Neuronal stem cell (in vitro differentiated cells): Measurements from ENCODE around the gene PARD3B.

Experiments used
- DNase-seq: peaks from one replicate; pipeline ENCODE4 v3.0.0-alpha.2; 2013; ENCODE audit warnings: low spot score
- H2AFZ ChIP-seq: one replicate; pipeline ENCODE4 v1.6.1; 2013; ENCODE audit warnings: mild to moderate bottlenecking, low read length, inconsistent platforms
- H2AK5ac ChIP-seq: 2 replicates; pipeline ENCODE4 v1.6.1; 2013; ENCODE audit warnings: low read depth, mild to moderate bottlenecking, inconsistent platforms, low read length, moderate library complexity, mixed read lengths
- H2BK120ac ChIP-seq: 2 replicates; pipeline ENCODE4 v1.6.1; 2013; ENCODE audit warnings: low read depth, mild to moderate bottlenecking, inconsistent platforms, low read length, moderate library complexity, mixed read lengths
- H2BK12ac ChIP-seq: one replicate; pipeline ENCODE4 v1.6.1; 2013; ENCODE audit warnings: low read length, inconsistent platforms
- H2BK15ac ChIP-seq: 2 replicates; pipeline ENCODE4 v1.6.1; 2013; ENCODE audit warnings: mild to moderate bottlenecking, low read length, inconsistent platforms, mixed read lengths
- H2BK5ac ChIP-seq: one replicate; pipeline ENCODE4 v1.6.1; 2013; ENCODE audit warnings: inconsistent platforms, mild to moderate bottlenecking, low read length, moderate library complexity
- H3K14ac ChIP-seq: one replicate; pipeline ENCODE4 v1.6.1; 2013; ENCODE audit warnings: low read length, inconsistent platforms
- H3K18ac ChIP-seq: 2 replicates; pipeline ENCODE4 v1.6.1; 2013; ENCODE audit warnings: low read length, inconsistent platforms
- H3K23ac ChIP-seq: 2 replicates; pipeline ENCODE4 v1.6.1; 2013; ENCODE audit warnings: low read depth, mild to moderate bottlenecking, mixed read lengths, low read length, inconsistent platforms; ENCODE audit not compliant: poor library complexity
- H3K27ac ChIP-seq: replicated peaks from 3 replicates; pipeline ENCODE4 v1.5.1; 2013; ENCODE audit warnings: low read length, inconsistent platforms
- H3K27me3 ChIP-seq, 3 experiments: 2 replicates each; pipeline ENCODE4 v1.6.1; 2013; ENCODE audit warnings: low read length in 3 of 3, mild to moderate bottlenecking in 2 of 3, inconsistent platforms in 1 of 3, low read depth in 1 of 3, mixed read lengths in 1 of 3, moderate library complexity in 1 of 3; ENCODE audit not compliant: control insufficient read depth in 3 of 3, insufficient read depth in 3 of 3
- H3K36me3 ChIP-seq, 2 donors: replicated peaks in 1 of 2; 2 replicates each; pipeline ENCODE4 v1.6.1; 2013; ENCODE audit warnings: low read length in 2 of 2; ENCODE audit not compliant: control insufficient read depth in 2 of 2, insufficient read depth in 2 of 2
- H3K4ac ChIP-seq: 2 replicates; pipeline ENCODE4 v1.6.1; 2013; ENCODE audit warnings: inconsistent platforms, mild to moderate bottlenecking, low read length, moderate library complexity
- H3K4me1 ChIP-seq, 2 donors: 1 replicate in 1 of 2; 2 replicates in 1 of 2; pipeline ENCODE4 v1.6.1; 2013; ENCODE audit warnings: low read length in 2 of 2, low read depth in 1 of 2; ENCODE audit not compliant: control insufficient read depth in 2 of 2, insufficient read depth in 1 of 2
- H3K4me2 ChIP-seq: one replicate; pipeline ENCODE4 v1.6.1; 2013; ENCODE audit warnings: mild to moderate bottlenecking, low read length, inconsistent platforms; ENCODE audit not compliant: insufficient read depth, poor library complexity, severe bottlenecking
- H3K4me3 ChIP-seq, 2 donors: 2 replicates each; pipeline ENCODE4 v1.5.1; 2013; ENCODE audit warnings: low read length in 2 of 2, mild to moderate bottlenecking in 2 of 2, inconsistent platforms in 1 of 2, moderate library complexity in 1 of 2
- H3K79me1 ChIP-seq: one replicate; pipeline ENCODE4 v1.6.1; 2013; ENCODE audit warnings: low read depth, mild to moderate bottlenecking, inconsistent platforms, low read length, moderate library complexity
- H3K9ac ChIP-seq: one replicate; pipeline ENCODE4 v1.6.1; 2013; ENCODE audit warnings: mild to moderate bottlenecking, low read depth, low read length, inconsistent platforms; ENCODE audit not compliant: poor library complexity
- H3K9me3 ChIP-seq, 2 donors: replicated peaks in 1 of 2; 2 replicates each; pipeline versions ENCODE3 to v1.6.1; 2013; ENCODE audit warnings: low read length in 2 of 2, mild to moderate bottlenecking in 2 of 2, inconsistent platforms in 1 of 2, low read depth in 1 of 2, mixed read lengths in 1 of 2, moderate library complexity in 1 of 2; ENCODE audit not compliant: control insufficient read depth in 2 of 2, insufficient read depth in 1 of 2
- H4K8ac ChIP-seq: one replicate; pipeline ENCODE4 v1.6.1; 2013; ENCODE audit warnings: low read depth, mild to moderate bottlenecking, inconsistent platforms, low read length, moderate library complexity
- H4K91ac ChIP-seq: one replicate; pipeline ENCODE4 v1.6.1; 2013; ENCODE audit warnings: low read length, low read depth, mild to moderate bottlenecking, inconsistent platforms; ENCODE audit not compliant: poor library complexity
- WGBS, 2 donors: extraction: QIAGEN DNeasy Blood & Tissue Kit; methylation state at CpG; one replicate each; pipeline ENCODE4 v1.1.7; 2013; ENCODE audit warnings: missing lambda C conversion rate in 2 of 2, mixed read lengths in 1 of 2; ENCODE audit not compliant: insufficient read length in 2 of 2, insufficient replicate concordance in 1 of 2; ENCODE audit errors: extremely low coverage in 2 of 2; 5-methylcytosine and 5-hydroxymethylcytosine counted together

PARD3B gene

GRCh38 chr2:205585449-205586383, 1040.4 kb downstream of the PARD3B start:
- no peak overlapping the region for H2BK5ac ChIP-seq
- no peak overlapping the region for H3K18ac ChIP-seq
- H3K4ac ChIP-seq: no peak overlapping the region
- no peak overlapping the region for H3K23ac ChIP-seq
- no peak overlapping the region for H3K14ac ChIP-seq
- H4K91ac ChIP-seq: no peak overlapping the region
- no peaks in the 10 kb centered on the region for H3K79me1 ChIP-seq
- no peak overlapping the region for H3K27ac ChIP-seq
- no peaks in the 10 kb centered on the region for H3K4me1 ChIP-seq
- no peak overlapping the region for H2AK5ac ChIP-seq
- no peak for DNase-seq
- H3K36me3 ChIP-seq: no peaks in the 10 kb centered on the region
- H3K9me3 ChIP-seq: no peaks in the 10 kb centered on the region
- H3K9ac ChIP-seq: no peak overlapping the region
- no peak overlapping the region for H3K4me2 ChIP-seq
- no CpG with 5 or more reads among the region's 10 CpGs for WGBS, 2 donors
- H2BK12ac ChIP-seq: no peak overlapping the region
- no peak overlapping the region for H2BK15ac ChIP-seq
- no peak overlapping the region for H3K4me3 ChIP-seq
- no peaks in the 10 kb centered on the region for H3K27me3 ChIP-seq
- H2BK120ac ChIP-seq: no peak overlapping the region
- H4K8ac ChIP-seq: no peak overlapping the region
- no peak overlapping the region for H2AFZ ChIP-seq

DNA sequence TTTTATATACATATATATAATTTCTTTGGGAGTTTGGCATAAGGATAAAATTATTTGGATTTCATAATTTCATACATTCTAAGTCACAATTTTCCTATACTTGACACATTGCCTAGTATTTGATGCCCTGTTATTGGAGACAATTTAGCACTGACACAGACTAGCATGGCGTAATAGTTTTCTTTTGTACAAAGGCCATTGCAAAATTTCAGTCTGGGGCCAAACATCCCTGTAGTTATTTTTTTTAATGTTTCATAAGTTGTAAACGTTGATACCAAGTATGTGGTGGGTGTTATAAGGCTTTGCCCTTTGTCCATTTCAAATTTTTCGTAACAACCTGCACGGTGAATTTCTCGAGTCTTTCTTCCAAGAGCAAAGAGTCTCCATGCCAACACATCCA, 1041.4 kb downstream of the PARD3B start:
- H3K27ac ChIP-seq: no peak overlapping the region
- no CpG with 5 or more reads among the region's 5 CpGs for WGBS, 2 donors
- no peak overlapping the region for H3K23ac ChIP-seq
- H3K18ac ChIP-seq: no peak overlapping the region
- H2AFZ ChIP-seq: no peak overlapping the region
- no peak overlapping the region for H3K9ac ChIP-seq
- no peaks in the 10 kb centered on the region for H3K9me3 ChIP-seq
- no peaks in the 10 kb centered on the region for H3K36me3 ChIP-seq
- no peak overlapping the region for H4K8ac ChIP-seq
- no peak overlapping the region for H4K91ac ChIP-seq
- no peaks in the 10 kb centered on the region for H3K4me1 ChIP-seq
- no peak overlapping the region for H2BK12ac ChIP-seq
- no peaks in the 10 kb centered on the region for H3K27me3 ChIP-seq
- no peaks in the 10 kb centered on the region for H3K79me1 ChIP-seq
- H2BK15ac ChIP-seq: no peak overlapping the region
- H2BK120ac ChIP-seq: no peak overlapping the region
- H3K4me2 ChIP-seq: no peak overlapping the region
- DNase-seq: no peak
- H3K4ac ChIP-seq: no peak overlapping the region
- no peak overlapping the region for H3K4me3 ChIP-seq
- H2AK5ac ChIP-seq: no peak overlapping the region
- no peak overlapping the region for H2BK5ac ChIP-seq
- no peak overlapping the region for H3K14ac ChIP-seq

DNA sequence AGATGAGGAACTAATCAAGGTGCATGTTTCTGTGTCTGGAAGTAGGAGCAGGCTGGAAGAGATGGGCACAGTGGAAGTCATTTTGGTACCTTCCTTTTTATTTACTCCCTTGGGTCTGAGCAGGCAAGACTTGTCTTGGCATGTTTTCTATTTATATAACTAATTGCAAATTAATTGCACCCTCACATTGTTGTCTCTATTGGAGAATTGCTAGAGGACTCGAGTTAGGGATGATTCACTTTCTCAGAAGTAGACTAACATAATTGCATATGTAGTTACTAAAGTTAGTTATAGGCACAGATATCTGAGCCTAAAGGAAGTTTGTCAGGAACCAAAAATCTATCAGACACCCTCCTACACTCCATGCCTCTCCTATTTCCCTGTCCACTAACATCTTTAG, 1044.2 kb downstream of the PARD3B start:
- no peak overlapping the region for H4K8ac ChIP-seq
- no peak overlapping the region for H2AFZ ChIP-seq
- H2BK5ac ChIP-seq: no peak overlapping the region
- no peaks in the 10 kb centered on the region for H3K36me3 ChIP-seq
- H3K4me2 ChIP-seq: no peak overlapping the region
- H2BK120ac ChIP-seq: no peak overlapping the region
- H2BK12ac ChIP-seq: no peak overlapping the region
- H3K27ac ChIP-seq: no peak overlapping the region
- H3K4ac ChIP-seq: no peak overlapping the region
- no peak overlapping the region for H2BK15ac ChIP-seq
- no peaks in the 10 kb centered on the region for H3K9me3 ChIP-seq
- no peaks in the 10 kb centered on the region for H3K79me1 ChIP-seq
- no peak overlapping the region for H2AK5ac ChIP-seq
- H3K23ac ChIP-seq: no peak overlapping the region
- no peak overlapping the region for H3K14ac ChIP-seq
- H3K27me3 ChIP-seq: no peaks in the 10 kb centered on the region
- no peak for DNase-seq
- no peak overlapping the region for H3K9ac ChIP-seq
- no peaks in the 10 kb centered on the region for H3K4me1 ChIP-seq
- H4K91ac ChIP-seq: no peak overlapping the region
- no peak overlapping the region for H3K18ac ChIP-seq
- WGBS, 2 donors: no CpG with 5 or more reads among the region's 1 CpG
- H3K4me3 ChIP-seq: no peak overlapping the region

- Histone ChIP-seq H3K18ac (no peak overlapping the region), H3K9me3 (no peaks in the 10 kb centered on the region), H3K23ac (no peak overlapping the region), H3K27ac (no peak overlapping the region), H3K79me1 (no peaks in the 10 kb centered on the region), H2BK15ac (no peak overlapping the region), H2BK12ac (no peak overlapping the region), H4K91ac (no peak overlapping the region), H3K14ac (no peak overlapping the region), H4K8ac (no peak overlapping the region), H3K4me1 (no peaks in the 10 kb centered on the region), H2AK5ac (no peak overlapping the region), H2BK120ac (no peak overlapping the region), H3K36me3 (no peaks in the 10 kb centered on the region), H3K4me2 (no peak overlapping the region), H3K4me3 (no peak overlapping the region), H2AFZ (no peak overlapping the region), H3K9ac (no peak overlapping the region), H2BK5ac (no peak overlapping the region), H3K27me3 (no peaks in the 10 kb centered on the region), H3K4ac (no peak overlapping the region)
- WGBS, 2 donors: no CpG with 5 or more reads among the region's 2 CpGs
- DNase-seq: no peak
Observed at GRCh38 chr2:205590759-205591158, 1045.5 kb downstream of the PARD3B start.
